Measurements from ENCODE around the gene PLCB3.

Gene PLCB3

GRCh38 chr11:64253481-64253880 is 2.2 kb downstream of the PLCB3 start:
- in situ Hi-C loops (cut with MboI; ENCODE audit: low sequenced_read_pairs, unreplicated experiment) = no loop called here
- no peak for TF ChIP-seq CTCF (IDR thresholded peaks at IDR 0.05; ENCODE audit: borderline replicate concordance, control extremely low read depth, extremely low read depth, insufficient read depth, missing control alignments)
- no peak for DNase-seq (ENCODE audit: low spot score)

- no peak for DNase-seq (ENCODE audit: low spot score)
- TF ChIP-seq CTCF (IDR thresholded peaks at IDR 0.05; ENCODE audit: borderline replicate concordance, control extremely low read depth, extremely low read depth, insufficient read depth, missing control alignments) = no peak
- in situ Hi-C loops (cut with MboI; ENCODE audit: low sequenced_read_pairs, unreplicated experiment) = no loop called here
Observed at GRCh38 chr11:64254326-64254725, 3.0 kb downstream of the PLCB3 start.

- TF ChIP-seq CTCF (IDR thresholded peaks at IDR 0.05; ENCODE audit: borderline replicate concordance, control extremely low read depth, extremely low read depth, insufficient read depth, missing control alignments) = no peak
- DNase-seq (ENCODE audit: low spot score) = no peak
- in situ Hi-C loops (cut with MboI; ENCODE audit: low sequenced_read_pairs, unreplicated experiment) = no loop called here
Observed at GRCh38 chr11:64255135-64256128, 4.1 kb downstream of the PLCB3 start.

- DNase-seq (ENCODE audit: low spot score) = no peak
- in situ Hi-C loops (cut with MboI; ENCODE audit: low sequenced_read_pairs, unreplicated experiment) = no loop called here
- TF ChIP-seq CTCF (IDR thresholded peaks at IDR 0.05; ENCODE audit: borderline replicate concordance, control extremely low read depth, extremely low read depth, insufficient read depth, missing control alignments) = no peak
Observed at GRCh38 chr11:64256300-64256699, 5.0 kb downstream of the PLCB3 start.

- no peak for TF ChIP-seq CTCF (IDR thresholded peaks at IDR 0.05; ENCODE audit: borderline replicate concordance, control extremely low read depth, extremely low read depth, insufficient read depth, missing control alignments)
- in situ Hi-C loops (cut with MboI; ENCODE audit: low sequenced_read_pairs, unreplicated experiment) = no loop called here
- DNase-seq (ENCODE audit: low spot score) = no peak
Observed at GRCh38 chr11:64258356-64258755, 7.0 kb downstream of the PLCB3 start.

GRCh38 chr11:64258946-64259532 is 7.7 kb downstream of the PLCB3 start:
- in situ Hi-C loops (cut with MboI; ENCODE audit: low sequenced_read_pairs, unreplicated experiment) = no loop called here
- no peak for DNase-seq (ENCODE audit: low spot score)
- no peak for TF ChIP-seq CTCF (IDR thresholded peaks at IDR 0.05; ENCODE audit: borderline replicate concordance, control extremely low read depth, extremely low read depth, insufficient read depth, missing control alignments)

Measured in GM13976 (cell line).